ENCODE measurements around the gene SLX1A.
"Not testable (repeated sequence)": the region's sequence is repeated elsewhere in the genome, so short reads cannot be mapped to it uniquely, and the experiment has no call there.

DNA sequence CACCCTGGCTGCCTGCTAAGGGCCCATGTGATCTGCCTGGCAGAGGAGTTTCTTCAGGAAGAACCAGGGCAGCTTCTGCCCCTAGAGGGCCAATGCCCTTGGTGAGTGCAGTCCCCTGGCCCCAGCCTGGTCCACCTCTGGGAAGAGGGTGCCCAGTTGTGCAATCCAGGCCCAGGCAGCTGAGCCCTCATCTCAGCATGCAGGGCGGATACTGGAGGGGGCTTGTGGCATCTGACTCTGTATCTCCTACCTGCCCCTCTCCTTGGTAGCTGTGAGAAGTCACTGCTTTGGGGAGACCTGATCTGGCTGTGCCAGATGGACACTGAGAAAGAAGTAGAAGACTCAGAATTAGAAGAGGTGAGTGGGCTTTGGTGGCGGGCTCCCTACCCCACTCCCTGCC lies 3.3 kb downstream of the SLX1A start:
- TF ChIP-seq POLR2A (IDR thresholded peaks at IDR 0.05; ENCODE audit: low read length); GATA1 (IDR thresholded peaks at IDR 0.05; ENCODE audit: low read depth, low read length): not testable (repeated sequence)

Measured in erythroblast (primary cell).